ENCODE results near the gene RHOT2.

Gene RHOT2

DNA sequence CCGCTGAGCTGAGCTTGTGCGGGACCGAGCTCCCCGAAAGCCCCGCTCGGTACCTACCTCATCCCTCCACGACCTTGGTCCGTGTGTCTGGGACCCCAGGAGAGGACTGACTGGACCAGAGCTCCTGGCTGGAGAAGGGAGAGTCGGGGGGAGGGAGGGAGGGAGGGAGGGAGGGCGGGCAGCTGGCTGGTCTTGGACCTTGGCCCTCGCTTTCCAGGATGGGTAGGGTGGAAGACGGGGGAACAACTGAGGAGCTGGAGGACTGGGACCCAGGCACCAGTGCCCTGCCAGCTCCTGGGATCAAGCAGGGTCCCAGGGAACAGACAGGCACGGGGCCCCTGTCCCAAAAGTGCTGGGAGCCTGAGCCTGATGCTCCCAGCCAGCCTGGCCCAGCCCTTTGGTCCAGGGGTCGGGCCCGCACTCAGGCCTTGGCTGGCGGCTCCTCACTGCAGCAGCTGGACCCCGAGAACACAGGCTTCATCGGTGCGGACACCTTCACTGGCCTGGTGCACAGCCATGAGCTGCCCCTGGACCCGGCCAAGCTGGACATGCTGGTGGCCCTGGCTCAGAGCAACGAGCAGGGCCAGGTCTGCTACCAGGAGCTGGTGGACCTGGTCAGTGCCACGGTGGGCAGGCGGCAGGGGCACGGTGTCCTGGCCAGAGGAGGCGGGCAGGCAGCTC lies 8.1 kb downstream of the RHOT2 start:
- Histone ChIP-seq H3K4me3 (ENCODE audit: control insufficient read depth in 1 of 7, extremely low read depth in 1 of 7, insufficient read depth in 4 of 7, low read depth in 2 of 7, low read length in 6 of 7) (peak overlapping the region in 3 of 7 experiments; percentile 36 to 64 (median 40)), H3K36me3 (ENCODE audit: control insufficient read depth in 4 of 4, insufficient read depth in 4 of 4, low read length in 3 of 4) (peaks cover under 1 to 33% (median 27%) of the 10 kb centered on the region in 4 experiments), H3K27ac (ENCODE audit: insufficient read depth in 1 of 2, low read depth in 1 of 2, low read length in 2 of 2, poor library complexity in 1 of 2, severe bottlenecking in 2 of 2) (no peak overlapping the region), H3K4me1 (ENCODE audit: control extremely low read depth in 1 of 4, control insufficient read depth in 4 of 4, insufficient read depth in 4 of 4, low read length in 3 of 4) (peaks cover 0 to 24% (median 19%) of the 10 kb centered on the region in 4 experiments), H3K9me3 (ENCODE audit: control extremely low read depth in 1 of 5, control insufficient read depth in 4 of 5, insufficient read depth in 2 of 5, low read depth in 1 of 5, low read length in 4 of 5) (no peaks in the 10 kb centered on the region), H3K27me3 (replicated peaks in 2 of 5; ENCODE audit: control insufficient read depth in 4 of 5, insufficient read depth in 5 of 5, low read length in 4 of 5) (peaks cover 0 to 32% (median 2%) of the 10 kb centered on the region in 5 experiments)
- ChIA-PET POLR2A (no interaction called here), CTCF (interaction anchor here (0.7 to 1.4 kb wide), 3 partner anchors 9 to 15 kb away, joined by 4 to 6 read pairs (median 5); partner anchors contain the start of gene RHOT2)
- no peak for DNase-seq
- WGBS (ENCODE audit: insufficient coverage), result 87% methylated on average over 15 of the region's 25 CpGs

DNA sequence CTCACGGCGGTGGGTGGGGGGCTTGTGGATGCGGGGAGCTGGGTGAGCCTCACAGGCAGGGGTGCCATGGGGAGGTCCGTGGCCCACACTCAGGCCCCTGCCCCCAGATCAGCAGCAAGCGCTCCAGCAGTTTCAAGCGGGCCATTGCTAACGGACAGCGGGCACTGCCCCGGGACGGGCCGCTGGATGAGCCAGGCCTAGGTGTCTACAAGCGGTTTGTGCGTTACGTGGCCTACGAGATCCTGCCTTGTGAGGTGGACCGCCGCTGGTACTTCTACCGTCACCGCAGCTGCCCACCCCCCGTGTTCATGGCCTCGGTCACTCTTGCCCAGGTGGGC lies 8.6 kb downstream of the RHOT2 start:
- POLR2A ChIA-PET, result no interaction called here
- no peak for DNase-seq
- H3K4me1 ChIP-seq (ENCODE audit: control extremely low read depth in 1 of 4, control insufficient read depth in 4 of 4, insufficient read depth in 4 of 4, low read length in 3 of 4), result peaks cover 0 to 29% (median 24%) of the 10 kb centered on the region in 4 experiments
- H3K27me3 ChIP-seq (replicated peaks in 2 of 5; ENCODE audit: control insufficient read depth in 4 of 5, insufficient read depth in 5 of 5, low read length in 4 of 5), result peaks cover 0 to 32% (median 2%) of the 10 kb centered on the region in 5 experiments
- H3K27ac ChIP-seq (ENCODE audit: insufficient read depth in 1 of 2, low read depth in 1 of 2, low read length in 2 of 2, poor library complexity in 1 of 2, severe bottlenecking in 2 of 2), result no peak overlapping the region
- H3K36me3 ChIP-seq (ENCODE audit: control insufficient read depth in 4 of 4, insufficient read depth in 4 of 4, low read length in 3 of 4), result peaks cover 0 to 30% (median 22%) of the 10 kb centered on the region in 4 experiments
- H3K9me3 ChIP-seq (ENCODE audit: control extremely low read depth in 1 of 5, control insufficient read depth in 4 of 5, insufficient read depth in 2 of 5, low read depth in 1 of 5, low read length in 4 of 5), result no peaks in the 10 kb centered on the region
- H3K4me3 ChIP-seq (ENCODE audit: control insufficient read depth in 1 of 7, extremely low read depth in 1 of 7, insufficient read depth in 4 of 7, low read depth in 2 of 7, low read length in 6 of 7), result no peak overlapping the region
- CTCF ChIA-PET, result interaction anchor here (0.7 to 1.4 kb wide), 3 partner anchors 9 to 16 kb away, joined by 4 to 6 read pairs (median 4); partner anchors contain the start of gene RHOT2
- WGBS (ENCODE audit: insufficient coverage), result 96% methylated on average over 21 of the region's 21 CpGs

DNA sequence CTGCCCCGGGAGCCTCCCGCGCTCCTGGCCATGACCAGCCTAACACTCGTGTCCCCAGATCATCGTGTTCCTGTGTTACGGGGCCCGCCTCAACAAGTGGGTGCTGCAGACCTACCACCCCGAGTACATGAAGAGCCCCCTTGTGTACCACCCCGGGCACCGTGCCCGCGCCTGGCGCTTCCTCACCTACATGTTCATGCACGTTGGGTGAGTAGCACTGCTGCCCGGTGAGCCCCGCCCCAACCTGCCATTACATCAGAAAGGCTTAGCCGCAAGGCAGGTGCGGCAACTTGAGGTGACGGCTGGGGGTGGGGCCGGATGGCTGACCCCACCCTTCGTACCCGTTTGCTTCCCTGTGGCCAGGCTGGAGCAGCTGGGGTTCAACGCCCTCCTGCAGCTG lies 9.0 kb downstream of the RHOT2 start:
- Histone ChIP-seq H3K36me3 (ENCODE audit: control insufficient read depth in 4 of 4, insufficient read depth in 4 of 4, low read length in 3 of 4) (peaks cover 0 to 31% (median 21%) of the 10 kb centered on the region in 4 experiments), H3K27ac (ENCODE audit: insufficient read depth in 1 of 2, low read depth in 1 of 2, low read length in 2 of 2, poor library complexity in 1 of 2, severe bottlenecking in 2 of 2) (no peak overlapping the region), H3K4me1 (ENCODE audit: control extremely low read depth in 1 of 4, control insufficient read depth in 4 of 4, insufficient read depth in 4 of 4, low read length in 3 of 4) (peaks cover 0 to 33% (median 28%) of the 10 kb centered on the region in 4 experiments), H3K4me3 (ENCODE audit: control insufficient read depth in 1 of 7, extremely low read depth in 1 of 7, insufficient read depth in 4 of 7, low read depth in 2 of 7, low read length in 6 of 7) (no peak overlapping the region), H3K9me3 (ENCODE audit: control extremely low read depth in 1 of 5, control insufficient read depth in 4 of 5, insufficient read depth in 2 of 5, low read depth in 1 of 5, low read length in 4 of 5) (no peaks in the 10 kb centered on the region), H3K27me3 (replicated peaks in 2 of 5; ENCODE audit: control insufficient read depth in 4 of 5, insufficient read depth in 5 of 5, low read length in 4 of 5) (peaks cover 0 to 32% (median 2%) of the 10 kb centered on the region in 5 experiments)
- no peak for DNase-seq
- CTCF ChIA-PET, result interaction anchor here (0.7 to 1.1 kb wide), 2 partner anchors 15 to 17 kb away, joined by 4 read pairs; no protein-coding TSS in a partner anchor
- 70% methylated on average over 23 of the region's 23 CpGs for WGBS (ENCODE audit: insufficient coverage)
- POLR2A ChIA-PET, result no interaction called here

DNA sequence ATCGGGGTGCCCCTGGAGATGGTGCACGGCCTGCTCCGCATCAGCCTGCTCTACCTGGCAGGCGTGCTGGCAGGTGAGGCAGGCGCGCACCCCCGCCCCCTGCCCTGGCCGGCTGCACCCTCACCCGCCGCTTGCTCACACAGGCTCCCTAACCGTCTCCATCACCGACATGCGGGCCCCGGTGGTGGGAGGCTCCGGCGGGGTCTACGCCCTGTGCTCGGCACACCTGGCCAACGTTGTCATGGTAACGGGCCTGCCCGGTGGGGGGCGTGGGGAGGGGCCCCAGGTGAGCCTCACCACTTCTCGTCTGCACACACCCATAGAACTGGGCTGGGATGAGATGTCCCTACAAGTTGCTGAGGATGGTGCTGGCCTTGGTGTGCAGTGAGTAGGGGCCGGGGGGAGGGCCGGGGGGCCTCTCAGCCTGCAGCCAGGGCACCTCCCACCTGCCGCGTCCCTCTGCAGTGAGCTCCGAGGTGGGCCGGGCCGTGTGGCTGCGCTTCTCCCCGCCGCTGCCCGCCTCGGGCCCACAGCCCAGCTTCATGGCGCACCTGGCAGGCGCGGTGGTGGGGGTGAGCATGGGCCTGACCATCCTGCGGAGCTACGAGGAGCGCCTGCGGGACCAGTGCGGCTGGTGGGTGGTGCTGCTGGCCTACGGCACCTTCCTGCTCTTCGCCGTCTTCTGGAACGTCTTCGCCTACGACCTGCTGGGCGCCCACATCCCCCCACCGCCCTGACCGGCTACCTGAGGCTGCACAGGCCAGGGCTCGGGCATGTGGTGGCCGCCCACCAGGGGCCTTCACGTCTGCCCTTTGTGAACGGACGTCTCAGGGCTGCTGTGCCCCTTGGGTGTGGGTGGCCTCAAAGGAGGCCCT lies 9.6 kb downstream of the RHOT2 start:
- peaks cover 0 to 32% (median 2%) of the 10 kb centered on the region in 5 experiments for H3K27me3 ChIP-seq (replicated peaks in 2 of 5; ENCODE audit: control insufficient read depth in 4 of 5, insufficient read depth in 5 of 5, low read length in 4 of 5)
- peaks cover 0 to 39% (median 33%) of the 10 kb centered on the region in 4 experiments for H3K4me1 ChIP-seq (ENCODE audit: control extremely low read depth in 1 of 4, control insufficient read depth in 4 of 4, insufficient read depth in 4 of 4, low read length in 3 of 4)
- WGBS (ENCODE audit: insufficient coverage), result 61% methylated on average over 39 of the region's 57 CpGs
- ChIA-PET CTCF (interaction anchor here (1.1 kb wide), 1 partner anchor 17 kb away, joined by 4 read pairs; no protein-coding TSS in a partner anchor), POLR2A (no interaction called here)
- peaks cover 0 to 31% (median 21%) of the 10 kb centered on the region in 4 experiments for H3K36me3 ChIP-seq (ENCODE audit: control insufficient read depth in 4 of 4, insufficient read depth in 4 of 4, low read length in 3 of 4)
- no peak overlapping the region for H3K4me3 ChIP-seq (ENCODE audit: control insufficient read depth in 1 of 7, extremely low read depth in 1 of 7, insufficient read depth in 4 of 7, low read depth in 2 of 7, low read length in 6 of 7)
- no peaks in the 10 kb centered on the region for H3K9me3 ChIP-seq (ENCODE audit: control extremely low read depth in 1 of 5, control insufficient read depth in 4 of 5, insufficient read depth in 2 of 5, low read depth in 1 of 5, low read length in 4 of 5)
- H3K27ac ChIP-seq (ENCODE audit: insufficient read depth in 1 of 2, low read depth in 1 of 2, low read length in 2 of 2, poor library complexity in 1 of 2, severe bottlenecking in 2 of 2), result no peak overlapping the region
- no peak for DNase-seq

DNA sequence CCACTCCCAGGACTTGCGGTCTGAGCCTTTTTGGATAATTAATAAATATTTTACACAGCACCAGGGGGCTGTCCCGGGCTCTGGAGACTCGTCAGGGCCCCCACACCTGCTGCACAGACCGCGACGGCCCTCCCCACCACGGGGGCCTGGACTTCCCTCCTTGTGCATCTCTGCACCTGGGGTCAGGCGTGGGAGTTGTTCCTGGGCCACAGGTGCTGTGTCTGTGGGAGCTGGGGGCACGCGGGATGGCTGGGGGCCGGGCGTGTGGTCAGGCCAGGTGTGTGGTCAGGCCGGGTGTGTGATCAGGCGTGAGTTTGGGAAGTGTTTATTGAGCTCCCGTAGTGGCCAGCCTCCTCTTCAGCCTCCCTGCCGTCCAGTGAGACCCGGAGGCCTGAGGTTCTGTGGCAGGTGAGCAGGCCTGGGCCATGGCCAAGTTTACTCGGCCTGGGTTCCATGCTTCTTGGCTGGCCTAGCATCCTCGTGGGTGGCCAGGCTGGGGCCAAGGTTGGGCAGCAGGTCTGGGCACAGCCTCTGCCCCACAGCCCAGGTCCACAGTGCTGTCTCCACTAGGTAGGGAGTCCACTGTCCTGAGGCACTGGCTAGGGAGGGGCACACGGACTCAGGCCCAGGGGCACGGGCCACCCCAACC lies 10.4 kb downstream of the RHOT2 start:
- CTCF ChIA-PET, result interaction anchor here (1.0 to 1.1 kb wide), 2 partner anchors 8 to 19 kb away, joined by 3 read pairs; no protein-coding TSS in a partner anchor
- DNase-seq, result no peak
- H3K27ac ChIP-seq (ENCODE audit: insufficient read depth in 1 of 2, low read depth in 1 of 2, low read length in 2 of 2, poor library complexity in 1 of 2, severe bottlenecking in 2 of 2), result no peak overlapping the region
- WGBS (ENCODE audit: insufficient coverage), result 93% methylated on average over 19 of the region's 21 CpGs
- peaks cover 0 to 47% (median 38%) of the 10 kb centered on the region in 4 experiments for H3K4me1 ChIP-seq (ENCODE audit: control extremely low read depth in 1 of 4, control insufficient read depth in 4 of 4, insufficient read depth in 4 of 4, low read length in 3 of 4)
- H3K9me3 ChIP-seq (ENCODE audit: control extremely low read depth in 1 of 5, control insufficient read depth in 4 of 5, insufficient read depth in 2 of 5, low read depth in 1 of 5, low read length in 4 of 5), result no peaks in the 10 kb centered on the region
- peaks cover 0 to 31% (median 18%) of the 10 kb centered on the region in 4 experiments for H3K36me3 ChIP-seq (ENCODE audit: control insufficient read depth in 4 of 4, insufficient read depth in 4 of 4, low read length in 3 of 4)
- H3K4me3 ChIP-seq (ENCODE audit: control insufficient read depth in 1 of 7, extremely low read depth in 1 of 7, insufficient read depth in 4 of 7, low read depth in 2 of 7, low read length in 6 of 7), result no peak overlapping the region
- H3K27me3 ChIP-seq (replicated peaks in 2 of 5; ENCODE audit: control insufficient read depth in 4 of 5, insufficient read depth in 5 of 5, low read length in 4 of 5), result peaks cover 0 to 32% (median 2%) of the 10 kb centered on the region in 5 experiments
- POLR2A ChIA-PET, result no interaction called here

DNA sequence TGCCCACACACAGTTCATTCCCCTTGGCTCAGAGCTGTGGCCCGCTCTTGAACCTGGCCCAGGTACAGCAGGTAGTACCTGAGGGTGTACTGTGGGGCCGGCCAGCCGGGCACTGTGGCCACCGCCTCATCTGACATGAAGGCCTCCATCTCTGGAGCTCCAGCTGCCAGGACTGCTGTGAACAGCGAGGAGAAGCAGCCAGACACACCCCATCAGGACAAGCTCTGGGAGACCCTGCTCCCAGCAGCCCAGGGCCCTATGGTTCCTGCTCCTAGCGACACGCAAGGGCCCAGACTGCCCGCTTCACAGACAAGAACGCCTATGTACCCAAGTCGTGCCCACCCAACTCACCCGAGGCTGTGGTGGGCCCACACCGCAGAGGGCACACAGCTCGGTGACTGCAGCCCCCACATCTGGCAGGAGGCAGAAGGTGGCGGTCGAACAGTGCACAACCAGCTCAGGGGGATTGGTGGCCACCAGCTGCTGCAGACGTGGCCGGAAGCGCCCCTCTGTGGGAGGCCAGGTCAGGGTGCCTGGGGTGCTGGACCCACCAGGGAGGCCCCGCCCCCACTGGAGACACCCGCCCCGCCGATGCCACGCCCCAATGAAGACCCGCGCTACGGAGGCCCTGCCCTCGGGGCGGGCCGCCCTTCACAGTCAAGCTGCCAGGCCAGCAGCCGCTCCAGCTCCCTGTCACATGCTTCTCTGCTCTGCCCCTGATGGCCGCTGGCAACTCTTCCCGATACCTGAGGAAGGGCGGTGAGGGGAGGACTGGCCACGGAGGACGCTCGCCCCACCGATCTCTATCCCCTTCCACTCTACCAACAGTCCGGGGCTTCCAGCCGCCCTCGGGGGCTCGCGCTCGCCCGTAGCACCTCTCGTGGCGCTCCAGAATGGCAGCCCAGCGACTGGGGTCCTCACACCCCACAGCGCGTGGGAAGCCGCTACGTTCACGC lies 11.2 kb downstream of the RHOT2 start:
- H3K27ac ChIP-seq (ENCODE audit: insufficient read depth in 1 of 2, low read depth in 1 of 2, low read length in 2 of 2, poor library complexity in 1 of 2, severe bottlenecking in 2 of 2), result peak overlapping the region in 1 of 2 experiments; percentile 49

More for the DNA sequence above, 11.2 kb downstream of the RHOT2 start:
- no peaks in the 10 kb centered on the region for H3K9me3 ChIP-seq (ENCODE audit: control extremely low read depth in 1 of 5, control insufficient read depth in 4 of 5, insufficient read depth in 2 of 5, low read depth in 1 of 5, low read length in 4 of 5)
- WGBS (ENCODE audit: insufficient coverage), result 38% methylated on average over 27 of the region's 52 CpGs
- peaks cover 0 to 32% (median 2%) of the 10 kb centered on the region in 5 experiments for H3K27me3 ChIP-seq (replicated peaks in 2 of 5; ENCODE audit: control insufficient read depth in 4 of 5, insufficient read depth in 5 of 5, low read length in 4 of 5)
- H3K4me1 ChIP-seq (ENCODE audit: control extremely low read depth in 1 of 4, control insufficient read depth in 4 of 4, insufficient read depth in 4 of 4, low read length in 3 of 4), result peaks cover 0 to 53% (median 45%) of the 10 kb centered on the region in 4 experiments
- POLR2A ChIA-PET, result no interaction called here
- H3K4me3 ChIP-seq (ENCODE audit: control insufficient read depth in 1 of 7, extremely low read depth in 1 of 7, insufficient read depth in 4 of 7, low read depth in 2 of 7, low read length in 6 of 7), result peak overlapping the region; percentile 35 to 78 (median 60)
- peaks cover 0 to 23% (median 13%) of the 10 kb centered on the region in 4 experiments for H3K36me3 ChIP-seq (ENCODE audit: control insufficient read depth in 4 of 4, insufficient read depth in 4 of 4, low read length in 3 of 4)
- peak; percentile 61 to 72 (median 69) for DNase-seq
- CTCF ChIA-PET, result interaction anchor here (0.6 to 1.1 kb wide), 3 partner anchors 9 to 20 kb away, joined by 3 read pairs; no protein-coding TSS in a partner anchor
